Measurements from ENCODE around the gene CEP57.

Gene CEP57

DNA sequence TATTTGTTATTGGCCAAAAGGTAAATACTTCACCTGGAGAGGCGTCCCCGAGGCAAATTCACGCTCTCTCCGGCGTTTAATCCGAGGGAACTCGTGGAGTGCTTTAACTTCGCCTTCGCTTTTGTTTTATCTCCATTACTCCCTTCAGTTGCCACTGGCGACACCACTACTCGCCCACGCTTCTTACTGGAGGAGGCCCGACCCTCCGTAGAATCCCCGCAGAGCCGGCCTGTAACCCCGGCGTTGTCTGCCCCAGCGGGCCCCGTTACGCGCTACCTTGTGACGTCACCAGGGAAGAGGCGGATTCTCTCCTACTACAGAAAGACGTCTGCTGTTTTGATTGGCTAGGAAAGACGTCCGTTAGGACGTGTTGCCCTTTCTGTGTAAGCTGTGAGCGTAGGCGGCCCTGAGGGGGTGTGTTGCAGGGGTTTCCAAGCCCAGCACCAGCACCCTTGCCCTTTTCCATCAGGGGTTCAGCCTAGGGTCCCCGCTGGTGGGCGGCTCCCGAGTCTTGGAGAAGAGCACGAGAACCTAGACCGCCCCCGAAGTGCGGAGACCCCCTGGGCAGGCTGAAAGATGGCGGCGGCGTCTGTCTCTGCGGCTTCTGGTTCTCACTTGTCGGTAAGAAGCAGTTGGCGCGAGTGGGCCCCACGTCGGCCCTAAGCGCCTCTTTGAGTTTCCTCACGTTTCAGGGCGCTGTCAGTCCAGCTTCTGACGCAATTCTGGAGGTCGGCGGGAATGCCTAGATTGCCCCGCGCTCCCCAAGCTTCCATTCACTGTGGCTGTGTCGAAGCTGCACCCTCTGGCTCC lies at the start of gene CEP57:
Gene CEP57 (plus strand): TSS at position 376 of the 810 bp plus-strand sequence. CDS start 201 bp downstream, at position 577.
- peak; percentile 44 to 97 (median 88) for DNase-seq

DNA sequence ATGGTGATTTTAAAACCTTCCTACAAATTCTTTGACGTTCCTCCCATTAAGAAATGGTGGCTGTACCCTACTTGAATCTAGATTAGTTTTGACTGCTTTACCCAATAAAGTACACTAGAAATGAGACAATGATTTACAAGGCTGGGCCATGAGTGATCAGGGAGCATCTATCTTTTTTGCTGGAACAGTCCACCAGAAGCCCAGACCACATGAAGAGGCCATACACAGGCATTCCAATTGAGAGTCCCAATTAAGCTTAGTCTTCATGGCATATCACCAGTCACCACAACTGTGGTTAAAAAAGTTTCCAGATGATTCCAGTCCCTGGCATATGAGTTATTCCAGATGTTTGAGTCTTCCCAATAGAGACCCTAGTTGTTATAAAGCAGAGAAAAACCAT lies 40.2 kb upstream of the CEP57 start:
- DNase-seq, result no peak

DNA sequence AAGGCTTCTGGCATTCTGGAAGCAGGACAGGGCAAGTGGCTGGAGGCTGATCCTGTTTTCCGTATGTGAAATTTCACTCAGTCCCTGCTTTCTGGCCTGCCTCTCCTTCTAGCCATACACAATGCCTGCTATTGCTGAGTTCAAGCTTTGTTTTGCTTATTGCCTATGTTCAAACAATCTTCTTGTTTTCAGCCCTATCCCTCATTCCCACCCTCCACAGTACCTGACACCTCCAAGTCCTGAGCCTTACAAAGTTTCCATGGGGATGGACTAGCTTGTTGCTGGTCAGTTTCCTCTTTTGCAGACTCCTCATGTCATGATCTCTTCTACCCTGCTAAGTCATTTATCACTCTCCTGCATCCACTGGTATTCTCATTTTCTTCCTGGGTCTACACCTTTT lies 38.8 kb upstream of the CEP57 start:
- no peak for DNase-seq

DNA sequence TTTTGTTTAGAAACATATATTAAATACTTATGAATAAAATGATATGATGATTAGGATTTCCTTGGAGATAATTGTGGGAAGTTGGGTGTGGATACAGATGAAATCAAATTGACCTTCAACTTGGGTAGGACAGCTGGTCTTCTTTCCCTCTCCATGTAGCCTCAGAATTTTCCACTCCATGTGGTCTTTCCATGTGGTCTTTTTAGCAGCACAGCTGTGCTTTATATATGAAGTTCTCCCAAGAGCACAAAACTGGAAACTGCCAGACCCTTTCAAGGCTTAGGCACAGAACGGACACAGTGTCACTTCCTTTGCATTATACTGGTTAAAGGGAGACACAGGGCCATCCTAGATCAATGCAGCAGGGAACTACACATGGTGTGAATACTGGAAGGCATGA lies 29.4 kb upstream of the CEP57 start:
- DNase-seq, result no peak

DNA sequence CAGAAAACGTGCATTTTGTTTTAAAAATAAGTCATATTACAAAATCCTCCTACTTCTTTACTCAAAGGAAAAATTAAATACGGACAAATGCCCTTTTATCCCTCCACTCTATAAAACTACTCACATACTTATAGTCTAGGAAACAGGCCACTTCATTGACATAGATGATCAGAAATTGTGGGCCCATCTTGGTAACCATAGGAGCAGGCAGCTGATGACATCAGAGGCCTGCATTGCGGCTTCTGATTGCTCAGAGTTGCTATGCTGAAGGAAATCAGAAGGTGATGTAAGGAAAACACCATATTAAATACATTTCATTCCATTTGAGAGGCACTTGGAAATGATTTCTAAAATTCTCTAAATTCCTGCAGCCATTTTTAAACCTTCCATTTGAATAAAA lies 27.8 kb upstream of the CEP57 start:
- no peak for DNase-seq

DNA sequence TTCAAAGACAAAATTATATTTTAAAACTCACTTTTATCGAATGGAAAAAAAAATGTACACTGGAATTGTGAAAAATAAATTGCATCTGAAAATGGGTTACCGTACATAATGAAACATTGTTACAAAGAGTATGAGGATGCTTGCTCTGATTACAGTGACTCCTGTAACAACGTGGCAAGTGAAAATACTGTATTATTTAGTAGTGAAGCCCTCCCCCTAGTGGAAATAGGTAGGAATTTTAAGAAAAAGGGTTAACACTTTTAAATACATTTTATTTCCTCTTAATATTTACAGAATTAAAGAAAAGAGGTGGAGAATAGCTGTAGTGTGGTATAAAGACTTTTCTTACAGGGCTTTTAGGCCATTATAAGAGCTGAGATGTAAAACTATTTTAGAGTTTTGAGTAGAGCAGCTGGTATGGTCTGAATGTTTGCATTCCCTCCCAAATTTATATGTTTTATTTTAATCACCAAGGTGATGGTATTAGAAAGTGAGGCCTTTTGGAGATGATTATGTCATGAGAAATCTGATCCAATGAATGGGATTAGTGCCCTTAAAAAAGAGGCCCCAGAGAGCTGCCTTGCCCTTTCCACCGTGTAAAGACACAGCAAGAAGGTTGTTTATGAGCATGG lies 25.9 kb upstream of the CEP57 start:
- peak in 1 of 56 donors; percentile 37 for DNase-seq

DNA sequence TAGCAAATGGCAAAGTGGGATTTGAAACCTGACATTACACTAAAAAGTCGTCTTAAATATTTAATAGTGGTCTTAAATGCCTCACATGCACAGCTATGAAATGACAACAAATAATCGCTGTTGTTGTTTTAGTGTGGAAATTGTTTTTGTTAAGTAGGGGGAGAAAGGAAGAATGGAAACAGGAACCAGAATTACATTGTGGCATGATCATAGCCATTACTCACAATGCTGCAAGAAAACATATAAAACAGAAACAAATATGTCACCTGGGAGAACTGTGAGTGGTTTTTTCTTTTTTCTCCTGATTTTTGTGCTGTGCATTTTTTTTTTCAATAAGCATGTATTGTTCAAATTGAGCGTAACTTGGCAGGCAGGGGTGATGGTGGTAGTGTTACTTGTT lies 23.6 kb upstream of the CEP57 start:
- no peak for DNase-seq

DNA sequence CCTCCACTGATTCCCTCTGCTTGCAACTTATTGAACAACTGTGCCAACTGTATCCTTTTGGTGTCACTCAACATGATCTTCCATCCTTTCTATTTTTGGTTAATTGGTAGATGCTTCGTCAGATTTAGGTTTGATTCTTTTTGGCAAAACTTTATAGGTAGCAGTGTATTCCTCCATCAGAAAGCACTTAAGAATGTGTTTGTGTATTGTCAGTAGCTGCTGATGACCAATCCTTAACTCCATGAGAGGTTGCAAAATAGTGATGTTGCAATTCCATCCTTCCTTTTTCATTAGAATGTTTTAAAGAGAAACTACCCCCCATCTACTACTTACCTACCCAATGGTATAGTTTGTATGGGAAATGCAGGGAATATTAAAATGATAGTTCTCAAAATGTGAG lies 22.8 kb upstream of the CEP57 start:
- no peak for DNase-seq

DNA sequence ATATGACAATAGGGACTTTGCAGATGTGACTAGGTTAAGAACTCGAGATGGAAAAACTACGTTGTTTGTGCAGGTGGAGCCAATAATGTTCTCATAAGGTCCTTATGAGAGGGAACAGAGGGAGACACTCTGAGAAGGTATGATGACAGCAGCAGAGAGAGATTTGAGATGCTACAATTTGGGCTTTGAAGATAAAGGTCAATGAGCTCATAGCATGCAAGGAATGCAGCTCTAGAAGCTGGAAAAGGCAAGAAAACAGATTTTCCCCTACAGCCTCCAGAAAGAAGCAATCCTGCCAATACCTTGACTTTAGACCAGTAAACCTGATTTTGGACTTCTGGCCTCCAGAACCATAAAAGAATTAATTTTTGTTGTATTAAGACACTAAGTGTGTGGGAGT lies 21.8 kb upstream of the CEP57 start:
- no peak for DNase-seq

DNA sequence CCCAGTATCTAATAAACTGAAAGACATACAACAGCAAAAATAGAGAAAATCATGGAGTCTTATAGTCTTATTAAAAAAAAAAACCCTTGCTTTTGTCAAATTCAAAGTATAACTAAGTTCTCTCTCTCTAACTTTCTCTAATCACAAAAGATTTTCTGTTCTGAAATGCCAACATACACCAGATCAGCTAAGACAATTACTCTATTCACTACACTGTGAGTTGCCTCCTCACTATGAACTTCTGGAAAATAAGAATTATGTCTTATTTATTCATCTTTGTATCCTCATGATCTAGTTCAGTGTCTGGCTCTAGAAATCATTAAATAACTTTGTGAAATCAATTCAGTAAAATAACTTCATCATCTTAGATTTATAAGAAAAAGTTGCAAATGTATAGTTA lies 13.4 kb upstream of the CEP57 start:
- DNase-seq, result no peak

DNA sequence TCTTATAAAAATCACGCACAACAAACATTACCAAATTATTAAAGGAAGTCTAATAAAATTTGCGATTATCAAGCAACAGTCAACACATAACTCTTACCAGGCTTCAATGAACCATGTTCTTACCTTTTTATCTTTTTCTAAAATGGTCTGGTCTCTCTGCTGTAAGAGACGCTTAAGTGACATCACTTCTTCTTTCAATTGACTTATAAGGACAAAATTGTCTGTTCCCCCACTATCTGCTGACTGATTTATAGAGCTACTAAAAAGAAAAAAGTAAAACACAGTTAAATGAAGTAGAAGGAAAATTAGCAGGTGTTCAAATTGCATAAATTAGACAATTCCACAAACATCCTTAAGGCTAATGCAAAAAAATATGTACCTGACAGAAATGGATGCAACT lies 11.6 kb upstream of the CEP57 start:
- no peak for DNase-seq

DNA sequence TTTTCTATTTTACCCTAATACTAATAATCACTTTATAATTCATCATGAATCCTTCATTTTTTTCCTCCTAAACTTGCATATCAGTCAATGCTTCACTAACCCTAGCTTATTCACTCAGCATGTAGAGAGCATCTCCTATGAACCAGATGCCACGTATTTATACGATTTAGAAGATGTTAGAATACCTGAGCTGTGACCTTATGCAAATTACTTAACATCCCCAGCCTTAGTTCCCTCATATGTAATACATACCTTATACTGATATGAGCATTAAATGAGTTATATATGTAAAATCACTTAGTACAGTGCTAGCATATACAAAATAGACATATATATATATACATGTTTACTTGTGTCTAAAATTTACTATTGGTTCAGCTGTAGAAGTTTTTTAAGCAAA lies 9.8 kb upstream of the CEP57 start:
- no peak for DNase-seq

DNA sequence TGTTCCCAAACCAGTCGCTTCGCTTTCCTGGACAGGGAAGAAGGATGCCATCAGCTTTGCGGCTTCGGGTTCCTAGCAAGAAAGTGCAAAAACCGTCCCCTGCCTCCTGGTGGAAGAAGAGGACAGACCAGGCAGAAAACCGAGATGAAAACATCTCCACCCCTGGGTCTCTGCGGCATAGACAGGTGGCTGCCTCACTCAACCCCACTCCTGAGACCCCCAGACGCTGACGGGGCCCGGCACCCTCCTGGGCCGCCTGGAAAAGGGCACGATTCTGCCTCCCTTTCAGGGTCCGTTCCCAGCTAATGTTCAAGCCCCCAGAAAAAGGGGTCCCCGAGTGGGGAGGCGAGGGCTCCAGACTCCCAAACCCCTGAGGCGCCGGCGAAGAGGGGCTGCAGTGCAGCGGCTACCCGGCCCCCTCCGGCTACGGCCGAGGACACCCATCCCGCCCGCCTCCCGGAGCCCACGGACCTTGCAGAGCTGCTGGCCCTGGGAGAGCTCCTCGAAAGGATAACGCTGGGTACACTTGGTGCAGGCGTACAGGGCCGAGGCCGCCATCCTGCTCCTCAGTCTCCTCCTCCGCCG lies 1.3 kb upstream of the CEP57 start:
- peak in 17 of 56 donors; percentile 1 to 54 (median 24) for DNase-seq

DNA sequence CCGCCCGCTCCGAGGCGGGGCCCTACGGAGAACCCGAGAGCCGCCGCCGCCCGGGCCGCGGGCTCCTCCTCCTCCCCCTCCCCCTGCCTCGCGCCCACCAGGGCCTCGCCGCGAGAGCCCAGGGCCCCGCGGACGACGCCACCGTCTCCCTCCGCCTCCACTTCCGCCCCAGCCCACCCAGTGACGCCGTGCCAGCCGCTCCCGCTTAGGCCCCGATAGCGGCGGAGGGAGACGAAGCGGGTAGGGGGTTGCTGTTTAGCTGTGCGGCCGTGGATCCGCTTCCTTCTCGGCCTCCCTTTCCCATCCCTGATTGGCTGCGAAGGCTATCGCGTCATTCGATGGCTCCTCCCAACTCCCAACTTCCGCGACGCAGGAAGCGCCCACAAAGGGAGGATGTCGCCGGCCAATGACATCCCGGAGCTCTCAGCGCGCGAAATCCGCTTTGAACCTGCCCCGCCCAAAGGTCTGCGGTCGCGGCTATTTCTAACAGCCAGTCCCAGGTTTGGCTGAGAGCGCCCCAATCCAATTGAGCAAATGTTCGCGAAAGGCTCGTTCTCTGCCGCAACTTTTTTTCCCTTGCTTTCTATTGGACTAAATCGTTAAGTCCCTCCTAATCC lies 684 bp upstream of the CEP57 start, which contains the start of gene FAM76B:
Gene FAM76B (minus strand): TSS at position 277 of the 617 bp plus-strand sequence. CDS start 304 bp downstream, outside the sequence.
- DNase-seq, result peak; percentile 60 to 99 (median 96)

DNA sequence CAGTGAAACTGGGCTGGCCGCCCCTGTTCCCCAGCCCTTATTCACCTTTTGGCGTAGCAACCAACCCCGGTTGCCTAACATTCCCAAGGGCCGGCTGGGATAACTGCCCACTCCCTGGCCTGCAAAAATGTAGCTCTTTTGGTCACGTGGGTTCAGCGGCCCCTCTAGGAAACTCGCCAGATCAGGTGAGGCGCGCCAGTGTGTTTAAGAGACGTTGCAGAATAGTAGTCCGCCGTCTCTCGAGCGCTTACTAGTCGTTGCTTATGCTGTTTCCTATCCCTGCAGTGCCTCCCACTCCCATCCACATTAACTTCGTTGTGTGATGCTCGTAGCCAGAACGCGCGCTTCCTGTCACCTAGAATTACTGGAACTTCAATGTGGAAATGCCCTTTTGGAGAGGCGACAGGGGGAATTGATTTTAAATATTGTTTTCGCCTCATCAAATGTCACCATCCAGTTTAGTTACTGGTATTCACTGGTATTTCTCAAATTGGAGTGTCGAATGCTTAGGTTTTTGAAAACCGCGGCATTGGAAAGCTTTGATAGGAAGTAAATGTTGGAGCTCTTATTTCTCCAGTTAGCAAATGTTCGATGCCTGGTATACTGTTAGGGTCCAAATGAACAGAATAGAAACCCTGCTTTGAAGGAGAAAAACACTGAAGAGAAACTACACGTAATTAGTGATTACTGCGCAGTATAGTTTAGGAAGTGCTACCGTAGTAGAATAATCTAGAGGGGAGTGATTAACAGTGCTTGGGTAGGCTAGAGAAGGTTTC lies 823 bp downstream of the CEP57 start:
- peak in 48 of 56 donors; percentile 5 to 78 (median 46) for DNase-seq

DNA sequence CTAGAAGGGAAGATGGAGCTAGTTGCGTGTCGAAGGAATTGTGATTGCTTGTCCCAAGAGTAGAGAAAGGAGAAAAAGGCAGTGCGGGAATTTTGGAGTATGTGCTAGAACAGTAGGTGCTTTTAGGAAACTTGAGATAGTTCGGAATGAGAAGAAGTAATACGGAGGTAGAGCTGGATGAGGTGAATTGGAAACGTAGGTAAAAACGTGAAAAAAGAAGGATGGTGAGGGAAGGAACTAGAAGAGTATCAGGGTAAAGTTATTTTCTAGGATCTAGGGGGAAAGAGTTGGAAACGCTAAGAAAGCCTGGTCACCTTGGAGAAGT lies 1.4 kb downstream of the CEP57 start:
- no peak for DNase-seq

DNA sequence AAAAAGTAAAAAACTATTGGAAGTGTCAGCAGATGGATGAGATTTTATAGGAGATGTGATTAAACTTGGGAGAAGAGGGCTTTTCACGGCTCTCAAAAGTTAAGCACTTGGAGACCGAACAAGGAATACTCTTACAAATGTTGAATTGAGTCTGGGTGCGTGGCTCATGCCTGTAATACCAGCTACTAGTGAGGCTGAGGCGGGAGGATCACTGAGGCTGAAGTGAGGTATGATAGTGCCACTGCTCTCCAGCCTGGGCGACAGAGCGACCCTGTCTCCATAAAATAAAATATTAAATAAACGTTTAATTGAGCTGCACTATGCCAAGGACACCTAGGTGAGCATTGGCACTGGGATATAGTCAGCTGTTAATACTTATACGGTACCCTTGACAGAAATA lies 1.9 kb downstream of the CEP57 start:
- DNase-seq, result no peak

DNA sequence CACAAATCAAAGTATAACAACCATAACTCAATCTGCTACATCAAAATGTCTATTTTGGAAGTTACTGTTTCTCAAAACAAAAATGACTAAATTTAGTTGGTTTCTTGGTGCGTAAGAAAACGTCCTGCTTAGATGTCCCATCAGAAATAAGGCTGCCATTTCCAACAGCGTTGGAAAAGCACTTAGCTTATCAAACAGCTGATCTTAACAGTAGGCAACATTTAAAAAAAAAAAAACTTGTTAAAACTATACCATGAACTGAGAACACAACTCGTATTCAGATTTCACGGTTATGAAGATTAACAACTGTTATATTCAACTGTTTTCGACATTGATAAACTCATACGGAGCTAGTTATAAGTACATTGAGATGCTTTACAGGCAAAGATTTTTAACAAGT lies 2.4 kb downstream of the CEP57 start:
- DNase-seq, result no peak

DNA sequence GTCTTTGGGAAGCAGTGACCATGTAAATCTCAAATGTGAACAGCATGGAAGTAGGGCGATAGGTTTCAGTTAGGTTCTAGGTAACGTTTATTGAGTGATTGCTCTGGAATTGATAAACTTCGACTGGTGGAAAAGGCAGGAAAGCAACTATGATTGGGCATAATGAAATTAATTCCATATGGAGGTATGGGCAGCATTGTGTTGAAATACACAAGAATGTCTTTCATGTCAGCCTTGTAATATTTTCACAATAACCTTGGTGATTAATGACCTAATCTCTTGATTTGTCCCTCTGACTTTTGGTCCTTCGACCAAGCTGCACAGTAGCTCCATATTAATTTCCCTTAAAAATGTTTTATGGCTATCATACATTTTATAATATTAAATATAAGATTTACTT lies 2.8 kb downstream of the CEP57 start:
- DNase-seq, result no peak

DNA sequence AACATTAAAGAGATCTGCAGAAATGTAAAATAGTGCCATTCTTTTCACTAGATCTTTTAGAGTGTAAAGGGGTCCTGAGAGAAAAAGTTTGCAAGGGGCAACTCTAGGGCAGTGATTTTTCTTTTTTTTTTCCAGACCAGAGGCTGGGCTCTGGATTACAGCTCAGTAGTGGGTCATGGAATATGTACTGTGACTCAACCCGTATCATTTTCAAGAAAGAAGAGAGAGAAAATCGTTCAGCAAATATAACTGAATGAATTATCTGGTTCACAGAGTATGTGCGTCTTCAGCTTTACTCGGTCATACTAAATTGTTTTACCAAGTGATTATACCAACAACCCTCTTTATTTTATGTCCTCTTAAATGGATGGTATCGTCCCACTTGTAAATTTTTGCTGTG lies 3.8 kb downstream of the CEP57 start:
- DNase-seq, result no peak

DNA sequence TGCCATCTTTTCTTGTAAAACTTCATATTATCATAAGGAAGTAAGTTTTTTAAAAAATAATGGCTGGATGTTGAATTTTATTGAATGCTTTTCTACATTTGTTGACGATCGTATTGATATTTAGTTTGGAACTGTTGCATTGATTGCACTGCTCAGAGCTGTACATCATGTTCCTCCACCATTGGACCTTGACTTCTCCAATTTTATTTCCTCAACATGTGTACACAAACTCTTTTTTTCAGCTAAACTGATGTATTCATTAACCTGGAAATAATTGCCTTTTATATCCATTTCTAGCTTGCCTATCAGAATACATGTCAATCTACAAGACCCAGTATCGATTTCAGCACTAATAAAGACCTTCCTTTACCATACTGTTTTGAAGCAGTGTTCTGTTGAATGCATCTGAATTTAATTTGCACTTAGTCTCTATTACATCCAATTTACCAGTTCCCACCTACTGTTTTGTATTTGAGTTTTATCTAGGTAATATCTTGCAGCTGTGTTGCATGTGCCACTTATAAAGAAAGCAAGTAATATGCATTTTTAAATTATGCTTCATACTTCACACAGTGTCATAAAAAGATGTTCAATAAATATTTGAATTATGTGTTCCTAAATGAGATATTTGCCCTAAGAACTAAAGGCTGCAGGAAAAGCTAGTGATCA lies 5.5 kb downstream of the CEP57 start:
- DNase-seq, result no peak
